K562 (cell line): Measurements from ENCODE around the gene ZNF165. TPM values are rescaled to one million over a fixed set of nuclear protein-coding genes. Genes with fewer than 3 reads are reported as not detected.
A peak's percentile ranks its signal among the peaks of the same experiment; 100 is the strongest.

Experiments
- CBFA2T2 ChIP-seq: fragments of 450-650 bp; conservative IDR thresholded peaks from 2 replicates; pipeline ENCODE4 v1.6.1; 2017; ENCODE audit warnings: mild to moderate bottlenecking
- CBX2 ChIP-seq: fragments of 200-600 bp; sonication (generic); IDR thresholded peaks from one replicate; pipeline ENCODE4 v1.6.1; 2012; ENCODE audit warnings: mild to moderate bottlenecking, low read length, inconsistent platforms; ENCODE audit not compliant: insufficient read depth, poor library complexity, severe bottlenecking
- HNRNPL ChIP-seq: fragments of 200-400 bp; formaldehyde crosslinking; IDR thresholded peaks from 2 replicates; pipeline ENCODE4 v1.6.1; 2017; ENCODE audit warnings: low read depth, mild to moderate bottlenecking, low read length
- MLLT1 ChIP-seq, 2 experiments: fragments of 450-650 bp; IDR thresholded peaks; 2 replicates each; pipeline ENCODE4 v1.6.1; 2016
- PYGO2 ChIP-seq: fragments of 450-650 bp; IDR thresholded peaks from 2 replicates; pipeline ENCODE4 v1.6.1; 2016; ENCODE audit warnings: mild to moderate bottlenecking, missing genetic modification characterization, moderate library complexity, missing compliant biosample characterization
- TRIM24 ChIP-seq, 2 experiments: fragments of 450-650 bp; IDR thresholded peaks; 2 replicates each; pipeline ENCODE4 v1.6.1; 2016
- ZFX ChIP-seq: sonication (generic); formaldehyde crosslinking; IDR thresholded peaks from 2 replicates; pipeline ENCODE4 v1.8.0; 2022; ENCODE audit warnings: mild to moderate bottlenecking, missing genetic modification reagents, moderate library complexity
- ZNF143 ChIP-seq: sonication (generic); formaldehyde crosslinking; IDR thresholded peaks from 2 replicates; pipeline ENCODE4 v1.9.0; 2022; ENCODE audit warnings: mild to moderate bottlenecking, missing genetic modification reagents
- ZNF830 ChIP-seq: fragments of 250-450 bp; sonication (Bioruptor Pico); IDR thresholded peaks from 2 replicates; pipeline ENCODE4 v1.5.0; 2021; ENCODE audit warnings: mild to moderate bottlenecking
- polyA plus RNA-seq, 8 experiments: library from polyadenylated mRNA; depleted of rRNA in 4 of 8; stranded (reverse) in 5 of 8; unstranded in 3 of 8; fragments of >200 nt; fragmentation: Nextera tagmentation in 2 of 8; fragmentation: Illumina TruSeq in 1 of 8; extraction: Ambion mirVana in 2 of 8; extraction: Trizol in 1 of 8; gene quantifications; 2 replicates each; pipeline versions ENCODE4 v1.2.1 to v1.2.3, GENCODE V29; 2011 to 2014; ENCODE audit warnings: inconsistent platforms in 1 of 8, missing spikeins in 1 of 8
- total RNA-seq, 7 experiments: library from RNA; depleted of rRNA in 6 of 7; stranded (reverse); fragments of >200 nt in 6 of 7; fragmentation: Illumina TruSeq in 2 of 7; extraction: Trizol in 2 of 7; gene quantifications; 2 replicates each; pipeline versions ENCODE4 v1.2.1 to v1.2.3, GENCODE V29; 2011 to 2021; ENCODE audit warnings: low replicate concordance in 1 of 7
- TF ChIP-seq, protein P1 (sequence below), 2 experiments: fragments of 450-650 bp; IDR thresholded peaks; 2 replicates each; pipeline ENCODE4 v1.6.1; 2016; ENCODE audit warnings: mild to moderate bottlenecking in 2 of 2, borderline replicate concordance in 1 of 2, low read depth in 1 of 2, moderate library complexity in 1 of 2
- TF ChIP-seq, protein P2 (sequence below): IDR thresholded peaks from 2 replicates; pipeline ENCODE4 v1.6.1; 2011; ENCODE audit warnings: borderline replicate concordance, low read depth, mild to moderate bottlenecking, moderate library complexity, low read length; ENCODE audit not compliant: insufficient read depth, poor library complexity, severe bottlenecking

ZNF165 gene
- total and polyA plus RNA-seq, 9 of the 15 experiments (the other 6 are each of a cell fraction or from before 2014, with no cell fraction given): 0.82 to 3.6 (median 1.2) TPM

- TF ChIP-seq, protein P1, sequence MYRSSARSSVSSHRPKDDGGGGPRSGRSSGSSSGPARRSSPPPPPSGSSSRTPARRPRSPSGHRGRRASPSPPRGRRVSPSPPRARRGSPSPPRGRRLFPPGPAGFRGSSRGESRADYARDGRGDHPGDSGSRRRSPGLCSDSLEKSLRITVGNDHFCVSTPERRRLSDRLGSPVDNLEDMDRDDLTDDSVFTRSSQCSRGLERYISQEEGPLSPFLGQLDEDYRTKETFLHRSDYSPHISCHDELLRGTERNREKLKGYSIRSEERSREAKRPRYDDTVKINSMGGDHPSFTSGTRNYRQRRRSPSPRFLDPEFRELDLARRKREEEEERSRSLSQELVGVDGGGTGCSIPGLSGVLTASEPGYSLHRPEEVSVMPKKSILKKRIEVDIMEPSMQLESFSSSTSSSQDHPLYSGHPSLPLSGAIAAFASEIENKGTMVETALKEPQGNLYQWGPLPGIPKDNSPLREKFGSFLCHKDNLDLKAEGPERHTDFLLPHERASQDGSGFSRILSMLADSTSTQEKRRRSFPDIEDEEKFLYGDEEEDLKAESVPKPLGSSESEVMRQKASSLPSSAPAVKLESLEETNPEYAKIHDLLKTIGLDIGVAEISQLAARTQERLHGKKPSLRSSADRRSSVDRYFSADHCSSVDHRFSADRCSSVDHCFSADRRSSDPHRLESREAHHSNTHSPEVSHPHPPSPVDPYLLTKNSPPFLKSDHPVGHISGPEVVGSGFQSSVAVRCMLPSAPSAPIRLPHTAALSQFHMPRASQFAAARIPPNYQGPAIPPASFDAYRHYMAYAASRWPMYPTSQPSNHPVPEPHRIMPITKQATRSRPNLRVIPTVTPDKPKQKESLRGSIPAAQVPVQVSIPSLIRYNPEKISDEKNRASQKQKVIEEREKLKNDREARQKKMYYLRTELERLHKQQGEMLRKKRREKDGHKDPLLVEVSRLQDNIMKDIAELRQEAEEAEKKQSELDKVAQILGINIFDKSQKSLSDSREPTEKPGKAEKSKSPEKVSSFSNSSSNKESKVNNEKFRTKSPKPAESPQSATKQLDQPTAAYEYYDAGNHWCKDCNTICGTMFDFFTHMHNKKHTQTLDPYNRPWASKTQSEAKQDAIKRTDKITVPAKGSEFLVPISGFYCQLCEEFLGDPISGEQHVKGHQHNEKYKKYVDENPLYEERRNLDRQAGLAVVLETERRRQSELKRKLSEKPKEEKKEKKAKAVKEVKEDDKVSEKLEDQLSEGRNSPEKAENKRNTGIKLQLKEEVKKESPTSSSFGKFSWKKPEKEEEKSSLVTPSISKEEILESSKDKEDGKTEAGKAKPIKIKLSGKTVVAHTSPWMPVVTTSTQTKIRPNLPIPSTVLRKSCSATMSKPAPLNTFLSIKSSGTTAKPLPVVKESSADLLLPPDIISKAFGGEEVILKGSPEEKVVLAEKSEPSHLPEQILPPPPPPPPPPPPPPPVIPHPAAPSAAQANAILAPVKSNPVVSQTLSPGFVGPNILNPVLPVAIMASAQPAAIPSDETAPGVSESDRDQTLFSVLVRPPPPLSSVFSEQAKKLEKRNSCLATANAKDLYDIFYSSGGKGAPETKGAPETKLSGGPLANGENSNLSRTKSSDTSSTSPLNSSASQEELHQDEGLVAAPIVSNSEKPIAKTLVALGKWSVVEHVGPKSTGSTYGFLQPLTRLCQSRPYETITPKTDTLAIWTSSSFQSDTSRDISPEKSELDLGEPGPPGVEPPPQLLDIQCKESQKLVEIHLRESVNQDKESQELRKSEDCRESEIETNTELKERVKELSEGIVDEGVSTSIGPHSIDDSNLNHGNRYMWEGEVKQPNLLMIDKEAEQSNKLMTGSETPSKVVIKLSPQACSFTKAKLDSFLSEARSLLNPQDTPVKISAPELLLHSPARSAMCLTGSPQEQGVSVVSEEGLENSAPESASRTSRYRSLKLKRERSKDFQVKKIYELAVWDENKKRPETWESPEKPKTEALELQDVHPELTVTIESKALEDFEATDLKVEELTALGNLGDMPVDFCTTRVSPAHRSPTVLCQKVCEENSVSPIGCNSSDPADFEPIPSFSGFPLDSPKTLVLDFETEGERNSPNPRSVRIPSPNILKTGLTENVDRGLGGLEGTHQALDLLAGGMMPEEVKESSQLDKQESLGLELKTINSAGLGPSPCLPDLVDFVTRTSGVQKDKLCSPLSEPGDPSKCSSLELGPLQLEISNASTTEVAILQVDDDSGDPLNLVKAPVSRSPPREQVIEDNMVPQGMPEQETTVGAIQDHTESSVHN (IDR thresholded peaks at IDR 0.05; ENCODE audit: borderline replicate concordance in 1 of 2, low read depth in 1 of 2): 0 out of 4 replicates have a peak, but pooled peaks of 1 of the 2 experiments have one; percentile 42
- TF ChIP-seq TRIM24 (IDR thresholded peaks at IDR 0.05) (peak; percentile 43 to 100; a peak in 3 of 4 replicates), CBFA2T2 (no peak), ZFX (CRISPR knock-in tag) (peak; percentile 64; the same call in 1 of the 2 replicates), PYGO2 (tag) (no peak; the same call in 1 of the 2 replicates), MLLT1 (IDR thresholded peaks at IDR 0.05) (no peak), CBX2 (no peak), ZNF830 (CRISPR knock-in tag) (no peak), HNRNPL (no peak), ZNF143 (CRISPR knock-in tag) (peak; percentile 80)
- TF ChIP-seq, protein P2, sequence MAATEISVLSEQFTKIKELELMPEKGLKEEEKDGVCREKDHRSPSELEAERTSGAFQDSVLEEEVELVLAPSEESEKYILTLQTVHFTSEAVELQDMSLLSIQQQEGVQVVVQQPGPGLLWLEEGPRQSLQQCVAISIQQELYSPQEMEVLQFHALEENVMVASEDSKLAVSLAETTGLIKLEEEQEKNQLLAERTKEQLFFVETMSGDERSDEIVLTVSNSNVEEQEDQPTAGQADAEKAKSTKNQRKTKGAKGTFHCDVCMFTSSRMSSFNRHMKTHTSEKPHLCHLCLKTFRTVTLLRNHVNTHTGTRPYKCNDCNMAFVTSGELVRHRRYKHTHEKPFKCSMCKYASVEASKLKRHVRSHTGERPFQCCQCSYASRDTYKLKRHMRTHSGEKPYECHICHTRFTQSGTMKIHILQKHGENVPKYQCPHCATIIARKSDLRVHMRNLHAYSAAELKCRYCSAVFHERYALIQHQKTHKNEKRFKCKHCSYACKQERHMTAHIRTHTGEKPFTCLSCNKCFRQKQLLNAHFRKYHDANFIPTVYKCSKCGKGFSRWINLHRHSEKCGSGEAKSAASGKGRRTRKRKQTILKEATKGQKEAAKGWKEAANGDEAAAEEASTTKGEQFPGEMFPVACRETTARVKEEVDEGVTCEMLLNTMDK: no peak
Measured at GRCh38 chr6:28080631-28081485, 490 bp downstream of the ZNF165 start (continued).
